Gastroesophageal sphincter (tissue), 4 donors: ENCODE data around the gene BLOC1S4. TPM values are rescaled to one million over a fixed set of nuclear protein-coding genes. Genes with fewer than 3 reads are reported as not detected.

Experiments
- ATAC-seq: fragments of 150-250 bp; one replicate; pipeline ENCODE4 v1.9.1; 2016; ENCODE audit warnings: mild to moderate bottlenecking, moderate library complexity
- H3K27ac ChIP-seq, 4 donors: fragments of 200-600 bp; sonication (generic) in 3 of 4; 1 replicate in 3 of 4; 2 replicates in 1 of 4; pipeline ENCODE4 v1.5.1; 2016 to 2019
- H3K27me3 ChIP-seq: fragments of 200-600 bp; sonication (generic); one replicate; pipeline ENCODE4 v1.5.1; 2019
- H3K36me3 ChIP-seq, 2 donors: fragments of 200-600 bp; sonication (generic); one replicate each; pipeline ENCODE4 v1.5.1; 2019; ENCODE audit warnings: control low read depth in 1 of 2
- H3K4me1 ChIP-seq, 3 donors: fragments of 200-600 bp; sonication (generic); 1 replicate in 2 of 3; 2 replicates in 1 of 3; pipeline ENCODE4 v1.5.1; 2016 to 2019; ENCODE audit warnings: control low read depth in 2 of 3
- H3K4me3 ChIP-seq, 2 donors: fragments of 200-600 bp; sonication (generic); one replicate each; pipeline ENCODE4 v1.5.1; 2019; ENCODE audit warnings: mild to moderate bottlenecking in 1 of 2, moderate library complexity in 1 of 2
- H3K9me3 ChIP-seq, 3 donors: fragments of 200-600 bp; sonication (generic); one replicate each; pipeline ENCODE4 v1.5.1; 2017 to 2019; ENCODE audit warnings: control low read depth in 2 of 3
- CTCF ChIP-seq, 4 experiments: fragments of 200-600 bp in 2 of 4; fragments of 450-650 bp in 2 of 4; sonication (generic) in 1 of 4; IDR thresholded peaks; one replicate each; pipeline ENCODE4 v1.5.1; 2017 to 2019; ENCODE audit warnings: antibody characterized with exemption in 4 of 4, mild to moderate bottlenecking in 2 of 4, moderate library complexity in 2 of 4
- EP300 ChIP-seq: sonication (generic); formaldehyde crosslinking; IDR thresholded peaks from one replicate; pipeline ENCODE4 v1.6.1; 2017; ENCODE audit warnings: antibody characterized with exemption, mild to moderate bottlenecking
- POLR2A ChIP-seq, 2 donors: fragments of 450-650 bp; IDR thresholded peaks; one replicate each; pipeline ENCODE4 v1.6.1; 2017; ENCODE audit warnings: antibody characterized with exemption in 2 of 2, mild to moderate bottlenecking in 2 of 2, moderate library complexity in 1 of 2
- POLR2AphosphoS5 ChIP-seq: sonication (generic); formaldehyde crosslinking; IDR thresholded peaks from one replicate; pipeline ENCODE4 v1.6.1; 2017; ENCODE audit warnings: antibody characterized with exemption
- WGBS, 2 donors: methylation state at CpG; one replicate each; pipeline ENCODE4 v1.1.5; 2018; ENCODE audit warnings: low coverage in 1 of 2; 5-methylcytosine and 5-hydroxymethylcytosine counted together
- total RNA-seq, 4 donors: library from RNA; depleted of rRNA; stranded (reverse); fragments of >200 nt; gene quantifications; one replicate each; pipeline ENCODE4 v1.1.0, GENCODE V29; 2016

BLOC1S4 gene
- total RNA-seq, 4 donors from 2014 or later: 10.1 to 20.7 (median 18.7) TPM

DNA sequence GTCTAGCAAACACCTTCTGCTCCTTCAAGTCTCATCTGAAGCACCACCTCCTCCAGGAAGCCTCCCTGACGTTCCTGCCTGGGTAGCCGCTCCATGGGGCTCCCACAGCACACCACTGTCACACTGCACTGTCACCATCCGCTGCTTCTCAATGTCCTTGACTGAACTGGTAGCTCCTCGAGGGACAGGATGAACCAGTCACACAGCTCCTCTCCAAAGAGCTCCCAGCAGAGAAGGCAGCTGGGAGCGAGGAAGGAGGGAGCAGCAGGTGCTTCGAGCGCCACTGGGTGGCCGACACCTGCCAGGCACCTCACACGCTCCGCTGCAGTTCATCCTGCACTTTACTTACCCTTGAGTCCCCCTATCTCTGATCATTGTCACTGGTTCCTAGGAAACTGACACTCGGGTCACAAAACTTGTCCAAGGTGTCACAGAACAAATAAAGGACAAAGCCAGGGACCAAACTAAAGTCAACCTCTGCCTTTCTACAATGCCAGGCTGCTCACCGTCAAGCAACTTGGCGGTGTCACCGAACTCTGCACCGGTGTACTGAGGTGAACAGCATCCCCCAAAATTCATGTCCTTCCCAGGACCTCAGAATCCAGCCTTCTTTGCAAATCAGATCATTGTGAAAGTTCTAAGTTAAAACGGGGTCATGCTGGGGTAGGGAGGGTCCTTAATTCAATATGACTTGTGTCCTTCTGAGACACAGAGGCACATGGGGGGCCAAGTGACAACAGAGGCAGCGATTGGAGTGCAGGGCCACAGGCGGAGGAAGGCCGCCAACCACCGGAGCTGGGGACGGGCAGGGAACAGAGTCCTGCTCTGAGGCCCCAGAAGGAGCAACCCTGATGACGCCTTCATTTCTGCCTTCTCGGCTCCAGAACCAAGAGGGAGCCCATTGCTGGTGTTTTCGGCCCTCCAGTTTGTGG lies 27.8 kb upstream of the BLOC1S4 start:
- Histone ChIP-seq H3K27me3 (no peaks in the 10 kb centered on the region), H3K9me3 (no peaks in the 10 kb centered on the region), H3K4me1 (no peaks in the 10 kb centered on the region), H3K36me3 (no peaks in the 10 kb centered on the region), H3K27ac (no peak overlapping the region), H3K4me3 (no peak overlapping the region)
- no peak for ATAC-seq
- TF ChIP-seq POLR2AphosphoS5: no peak
- no peak for TF ChIP-seq POLR2A (IDR thresholded peaks at IDR 0.05)
- no peak for TF ChIP-seq EP300
- no peak for TF ChIP-seq CTCF (IDR thresholded peaks at IDR 0.05)
- WGBS, 2 donors: 90% methylated on average over 5 to 15 of the region's 24 CpGs

DNA sequence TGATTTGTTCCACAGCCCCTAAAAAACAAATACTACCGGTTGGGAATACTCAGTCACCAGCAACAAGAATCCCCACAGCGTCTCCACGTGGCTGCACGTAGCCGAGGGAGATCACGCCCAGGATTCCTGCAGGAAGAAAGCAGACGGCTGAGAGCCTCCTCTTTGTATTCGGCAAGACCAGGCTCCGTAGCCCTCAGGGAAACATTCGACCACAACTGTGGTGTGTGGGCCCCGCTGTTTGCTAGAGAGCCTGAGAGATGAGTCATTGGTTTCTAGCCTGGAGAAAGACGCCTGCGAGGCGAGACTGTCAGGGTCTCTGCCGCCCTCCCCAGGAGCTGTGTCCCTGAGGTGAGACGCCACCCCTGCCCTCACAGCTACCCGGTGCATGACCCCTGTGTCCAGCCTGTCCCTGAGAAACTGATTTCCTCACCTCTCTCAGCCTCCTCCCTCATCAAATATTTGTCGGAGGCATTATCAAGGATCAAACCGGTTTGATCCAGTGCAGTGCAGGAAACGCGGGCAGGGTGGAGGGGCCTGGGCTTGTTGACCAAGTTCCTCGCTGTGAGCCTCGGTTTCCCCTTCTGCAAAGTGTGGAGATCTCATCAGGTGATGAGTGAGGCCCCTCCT lies 27.0 kb upstream of the BLOC1S4 start:
- peak; percentile 13 for ATAC-seq
- Histone ChIP-seq H3K4me1 (no peaks in the 10 kb centered on the region), H3K27ac (peak overlapping the region in 1 of 4 donors; percentile 10)

GRCh38 chr4:6689506-6689960 lies 26.4 kb upstream of the BLOC1S4 start:
- no peak for TF ChIP-seq POLR2AphosphoS5
- no peak for TF ChIP-seq POLR2A (IDR thresholded peaks at IDR 0.05)
- no peak for TF ChIP-seq CTCF (IDR thresholded peaks at IDR 0.05)
- TF ChIP-seq EP300: no peak
- H3K27me3 ChIP-seq: no peaks in the 10 kb centered on the region
- 100% methylated on average over 1 of the region's 15 CpGs; no CpG with 5 or more reads in 1 of the 2 donors for WGBS, 2 donors

More for the DNA sequence above, 27.0 kb upstream of the BLOC1S4 start:
- no peaks in the 10 kb centered on the region for H3K9me3 ChIP-seq
- no peaks in the 10 kb centered on the region for H3K36me3 ChIP-seq
- WGBS, 2 donors: 37% methylated on average over 8 of the region's 23 CpGs; no CpG with 5 or more reads in 1 of the 2 donors
- no peak overlapping the region for H3K4me3 ChIP-seq
- TF ChIP-seq EP300: no peak
- TF ChIP-seq POLR2AphosphoS5: no peak
- no peak for TF ChIP-seq POLR2A (IDR thresholded peaks at IDR 0.05)
- no peak for TF ChIP-seq CTCF (IDR thresholded peaks at IDR 0.05)
- no peaks in the 10 kb centered on the region for H3K27me3 ChIP-seq

DNA sequence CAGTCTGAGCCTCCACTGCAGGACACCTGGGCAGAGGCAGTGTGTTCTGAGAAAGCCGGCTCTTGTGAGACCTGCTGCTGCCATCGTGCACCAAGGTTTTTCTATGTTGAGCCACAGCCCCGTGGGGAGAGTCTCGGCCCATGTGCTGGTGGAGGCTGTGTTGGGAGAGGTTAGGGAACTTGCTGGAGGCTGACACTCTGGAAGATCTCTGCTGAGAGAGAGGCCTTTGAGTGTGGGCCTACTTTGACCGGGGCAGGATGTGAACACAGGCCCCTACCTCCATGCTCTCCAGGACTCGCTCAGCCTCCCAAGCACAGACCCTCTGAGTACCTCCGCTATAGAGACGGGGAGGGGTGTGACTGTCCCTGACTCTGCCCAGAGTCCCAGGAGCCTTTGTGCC lies 23.6 kb upstream of the BLOC1S4 start:
- Histone ChIP-seq H3K9me3 (no peaks in the 10 kb centered on the region), H3K27ac (no peak overlapping the region), H3K4me1 (no peaks in the 10 kb centered on the region), H3K36me3 (peaks cover 0 to 5% of the 10 kb centered on the region in 2 donors), H3K4me3 (no peak overlapping the region), H3K27me3 (no peaks in the 10 kb centered on the region)
- TF ChIP-seq EP300 (no peak), POLR2AphosphoS5 (no peak), POLR2A (IDR thresholded peaks at IDR 0.05) (no peak)
- ATAC-seq: no peak
- WGBS, 2 donors: 60 to 90% methylated on average over 1 to 2 of the region's 8 CpGs

More at GRCh38 chr4:6689506-6689960, 26.4 kb upstream of the BLOC1S4 start:
- no peaks in the 10 kb centered on the region for H3K9me3 ChIP-seq
- peak overlapping the region in 1 of 4 donors; percentile 10 for H3K27ac ChIP-seq
- H3K36me3 ChIP-seq: no peaks in the 10 kb centered on the region
- no peak for ATAC-seq
- no peaks in the 10 kb centered on the region for H3K4me1 ChIP-seq
- no peak overlapping the region for H3K4me3 ChIP-seq

DNA sequence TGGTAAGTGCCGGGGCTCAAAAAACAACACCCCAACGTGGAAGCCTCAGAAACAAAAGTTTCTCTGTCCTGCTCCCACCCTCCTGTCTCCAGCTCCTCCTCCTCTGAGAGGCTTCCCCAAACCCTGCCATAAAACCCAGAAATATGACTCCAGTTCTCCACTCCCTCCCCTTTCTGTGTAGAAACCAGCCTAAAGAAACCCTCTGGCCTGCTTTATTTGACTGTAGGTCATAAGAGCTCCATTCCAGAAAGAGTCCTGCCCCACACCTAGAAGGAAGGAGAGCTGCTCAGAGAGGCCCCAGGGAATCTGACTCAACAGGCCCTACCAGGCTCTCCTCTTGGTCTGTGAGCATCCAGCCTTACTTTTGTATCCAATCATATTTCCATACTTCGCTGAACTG lies 23.2 kb upstream of the BLOC1S4 start:
- no peak for TF ChIP-seq POLR2AphosphoS5
- TF ChIP-seq EP300: no peak
- no peak for TF ChIP-seq POLR2A (IDR thresholded peaks at IDR 0.05)
- no peak for TF ChIP-seq CTCF (IDR thresholded peaks at IDR 0.05)
- no peak overlapping the region for H3K4me3 ChIP-seq
- H3K27me3 ChIP-seq: no peaks in the 10 kb centered on the region
- H3K9me3 ChIP-seq: no peaks in the 10 kb centered on the region
- H3K27ac ChIP-seq: no peak overlapping the region
- 78 to 88% methylated on average over 1 to 2 of the region's 3 CpGs for WGBS, 2 donors
- H3K36me3 ChIP-seq: peaks cover 0 to 5% of the 10 kb centered on the region in 2 donors
- no peaks in the 10 kb centered on the region for H3K4me1 ChIP-seq
- no peak for ATAC-seq
